HT1080 (cell line): ENCODE results near the gene PTPRN. TPM values are rescaled to one million over a fixed set of nuclear protein-coding genes. Genes with fewer than 3 reads are reported as not detected.

Source experiments
- DNase-seq: peaks from one replicate; pipeline ENCODE4 v3.0.0-alpha.2; 2015; ENCODE audit warnings: low read depth
- total RNA-seq: library from RNA; depleted of rRNA; stranded (reverse); fragments of >200 nt; shearing (Covaris generic); gene quantifications from 2 replicates; pipeline ENCODE4 v1.2.3, GENCODE V29; 2014

Gene PTPRN
- total RNA-seq, 1 experiment from 2014 or later: 11.2 TPM

- peak; percentile 83 for DNase-seq
These were observed 779 bp downstream of the PTPRN start for GRCh38 chr2:219308142-219309101.

- no peak for DNase-seq
These were observed 3.2 kb downstream of the PTPRN start for GRCh38 chr2:219306047-219306446.

- no peak for DNase-seq
These were observed 5.0 kb downstream of the PTPRN start for GRCh38 chr2:219304223-219304622.

GRCh38 chr2:219302412-219302968, 6.7 kb downstream of the PTPRN start:
- no peak for DNase-seq

- no peak for DNase-seq
These were observed 9.2 kb downstream of the PTPRN start for GRCh38 chr2:219300022-219300421.

GRCh38 chr2:219299372-219299760, 9.8 kb downstream of the PTPRN start:
- no peak for DNase-seq

- peak; percentile 75 for DNase-seq
These were observed 10.3 kb downstream of the PTPRN start for GRCh38 chr2:219298759-219299371.

- DNase-seq: no peak
These were observed 11.3 kb downstream of the PTPRN start for GRCh38 chr2:219297766-219298456.

DNA sequence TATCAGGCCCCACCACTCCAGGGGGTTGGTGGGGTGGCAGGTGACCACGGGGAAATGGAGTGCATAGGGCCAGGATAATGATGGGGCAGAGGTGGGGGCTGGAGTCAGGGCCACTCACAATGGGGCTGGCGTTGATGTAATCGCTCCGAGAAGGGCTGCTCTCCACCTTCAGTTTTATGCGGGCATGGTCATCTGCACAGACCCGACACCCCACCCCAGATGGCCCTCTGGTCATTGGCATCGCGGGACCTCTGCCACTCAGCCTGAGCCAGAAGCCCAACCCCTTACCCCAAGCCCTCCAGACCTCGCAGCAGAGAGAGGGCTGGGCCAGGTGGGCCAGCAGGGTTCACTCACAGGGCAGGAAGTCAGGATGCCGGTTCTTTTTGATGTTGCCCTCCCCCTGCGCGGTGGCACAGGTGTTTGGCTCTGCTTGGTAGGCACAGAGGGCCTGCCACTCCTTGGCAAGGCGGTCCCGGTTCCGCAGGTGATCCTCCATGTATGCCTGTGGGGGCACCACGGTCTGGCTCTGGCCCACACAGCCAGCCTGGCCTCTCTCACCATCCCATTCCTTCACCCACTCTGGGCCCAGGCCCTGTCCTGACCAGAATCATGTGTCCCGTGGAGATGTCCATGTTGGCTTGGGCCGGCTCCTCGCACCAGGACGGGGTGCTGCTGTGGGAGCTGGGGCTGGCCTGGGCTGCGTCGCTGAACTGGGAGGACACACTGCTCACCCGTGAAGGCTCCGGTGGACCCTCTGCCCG, 12.4 kb downstream of the PTPRN start:
- no peak for DNase-seq

GRCh38 chr2:219296142-219296541, 13.1 kb downstream of the PTPRN start:
- no peak for DNase-seq

- peak; percentile 75 for DNase-seq
These were observed 14.5 kb downstream of the PTPRN start for GRCh38 chr2:219294356-219295351.

GRCh38 chr2:219293736-219294231, 15.4 kb downstream of the PTPRN start:
- DNase-seq: no peak

- DNase-seq: no peak
These were observed 16.6 kb downstream of the PTPRN start for GRCh38 chr2:219292616-219293015.

DNA sequence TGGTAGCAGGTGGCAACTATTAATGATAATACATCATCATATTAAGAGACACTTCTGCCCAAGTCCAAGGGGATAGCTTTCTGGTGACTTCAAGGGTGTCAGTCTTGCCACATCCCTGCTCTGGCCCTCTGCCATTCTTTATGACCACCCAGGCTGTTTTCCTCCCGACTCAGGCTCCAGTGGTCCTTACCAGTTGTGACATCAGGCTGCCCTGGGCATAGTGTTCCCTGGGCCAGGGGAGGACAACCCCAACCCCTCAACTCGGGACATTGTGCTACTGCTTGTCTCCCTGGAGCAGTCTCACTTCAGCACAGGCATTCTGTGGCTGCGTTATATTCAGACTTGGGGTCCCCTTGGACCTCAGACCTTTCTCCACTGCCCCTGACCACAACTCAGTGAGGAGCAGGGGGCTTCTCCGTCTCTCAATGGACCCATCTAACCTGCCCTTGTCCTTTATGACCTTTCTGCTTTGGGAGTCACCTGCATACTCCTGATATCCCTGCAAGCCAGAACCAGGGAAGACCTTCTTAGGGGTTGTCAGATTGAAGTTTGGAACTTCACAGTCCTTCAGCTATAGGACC, 17.2 kb downstream of the PTPRN start:
- DNase-seq: no peak

- DNase-seq: no peak
These were observed 17.8 kb downstream of the PTPRN start for GRCh38 chr2:219291394-219291793.

- no peak for DNase-seq
These were observed 18.6 kb downstream of the PTPRN start for GRCh38 chr2:219290381-219291171.

GRCh38 chr2:219289537-219290361, 19.5 kb downstream of the PTPRN start:
- DNase-seq: peak; percentile 78

- DNase-seq: no peak
These were observed 20.0 kb downstream of the PTPRN start for GRCh38 chr2:219289195-219289536.
